ENCODE data around the gene PLA2G12B.
"Not testable (repeated sequence)": the region's sequence is repeated elsewhere in the genome, so short reads cannot be mapped to it uniquely, and the experiment has no call there.

PLA2G12B gene

DNA sequence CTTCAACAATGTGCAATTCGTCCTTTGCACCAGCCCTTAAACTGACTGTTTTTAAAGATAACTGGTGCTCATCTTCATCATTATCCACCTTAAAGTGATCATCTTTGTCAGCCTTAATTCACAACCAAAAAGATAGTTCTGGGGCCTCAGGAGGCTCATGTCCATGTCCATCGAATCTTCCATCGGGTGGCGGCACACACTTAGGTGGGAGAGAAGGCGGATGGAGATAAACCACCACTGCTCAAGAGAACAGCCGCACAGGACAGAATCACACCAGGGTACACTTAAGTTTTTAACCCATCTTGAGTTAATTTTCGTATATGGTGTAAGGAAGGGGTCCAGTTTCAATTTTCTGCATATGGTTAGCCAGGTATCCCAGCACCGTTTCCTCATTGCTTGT lies 36.3 kb downstream of the PLA2G12B start:
- H3K27ac ChIP-seq = no peak overlapping the region
- H3K9me3 ChIP-seq (ENCODE audit: severe bottlenecking) = peaks cover 11% of the 10 kb centered on the region
- no peaks in the 10 kb centered on the region for H3K27me3 ChIP-seq (ENCODE audit: insufficient read depth, low read depth, severe bottlenecking)
- H3K4me3 ChIP-seq (ENCODE audit: low read depth, low read length) = no peak overlapping the region
- no peaks in the 10 kb centered on the region for H3K36me3 ChIP-seq
- no peak for DNase-seq
- TF ChIP-seq, protein P1, sequence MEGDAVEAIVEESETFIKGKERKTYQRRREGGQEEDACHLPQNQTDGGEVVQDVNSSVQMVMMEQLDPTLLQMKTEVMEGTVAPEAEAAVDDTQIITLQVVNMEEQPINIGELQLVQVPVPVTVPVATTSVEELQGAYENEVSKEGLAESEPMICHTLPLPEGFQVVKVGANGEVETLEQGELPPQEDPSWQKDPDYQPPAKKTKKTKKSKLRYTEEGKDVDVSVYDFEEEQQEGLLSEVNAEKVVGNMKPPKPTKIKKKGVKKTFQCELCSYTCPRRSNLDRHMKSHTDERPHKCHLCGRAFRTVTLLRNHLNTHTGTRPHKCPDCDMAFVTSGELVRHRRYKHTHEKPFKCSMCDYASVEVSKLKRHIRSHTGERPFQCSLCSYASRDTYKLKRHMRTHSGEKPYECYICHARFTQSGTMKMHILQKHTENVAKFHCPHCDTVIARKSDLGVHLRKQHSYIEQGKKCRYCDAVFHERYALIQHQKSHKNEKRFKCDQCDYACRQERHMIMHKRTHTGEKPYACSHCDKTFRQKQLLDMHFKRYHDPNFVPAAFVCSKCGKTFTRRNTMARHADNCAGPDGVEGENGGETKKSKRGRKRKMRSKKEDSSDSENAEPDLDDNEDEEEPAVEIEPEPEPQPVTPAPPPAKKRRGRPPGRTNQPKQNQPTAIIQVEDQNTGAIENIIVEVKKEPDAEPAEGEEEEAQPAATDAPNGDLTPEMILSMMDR (IDR thresholded peaks at IDR 0.05; ENCODE audit: low read depth, low read length) = no peak

DNA sequence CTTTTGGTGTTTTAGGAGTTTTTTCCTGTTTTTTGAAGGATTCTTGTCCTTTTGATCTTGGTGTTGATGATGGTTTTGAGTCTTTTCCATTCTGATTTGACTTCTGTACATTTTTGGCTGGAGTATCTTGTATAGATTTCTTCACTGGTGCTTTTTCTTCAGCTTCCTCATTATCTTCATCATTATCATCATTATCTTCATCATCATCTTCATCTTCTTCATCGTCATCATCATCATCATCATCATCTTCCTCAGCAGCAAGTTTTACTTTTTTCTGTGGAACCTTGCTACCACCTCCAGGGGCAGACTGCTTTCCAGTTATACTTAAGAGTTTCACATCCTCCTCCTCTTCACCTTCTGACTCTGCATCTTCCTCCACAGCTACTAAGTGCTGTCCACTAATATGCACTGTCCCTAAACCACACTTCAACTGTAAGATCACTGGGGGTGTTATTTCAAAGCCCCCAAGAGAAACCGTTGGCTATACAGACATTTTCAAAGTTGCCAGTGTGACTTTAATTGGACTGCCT lies 36.7 kb downstream of the PLA2G12B start:
- H3K9me3 ChIP-seq (ENCODE audit: severe bottlenecking) = peaks cover 11% of the 10 kb centered on the region
- H3K36me3 ChIP-seq; H3K27ac ChIP-seq; H3K27me3 ChIP-seq (ENCODE audit: insufficient read depth, low read depth, severe bottlenecking); H3K4me3 ChIP-seq (ENCODE audit: low read depth, low read length); DNase-seq: not testable (repeated sequence)

DNA sequence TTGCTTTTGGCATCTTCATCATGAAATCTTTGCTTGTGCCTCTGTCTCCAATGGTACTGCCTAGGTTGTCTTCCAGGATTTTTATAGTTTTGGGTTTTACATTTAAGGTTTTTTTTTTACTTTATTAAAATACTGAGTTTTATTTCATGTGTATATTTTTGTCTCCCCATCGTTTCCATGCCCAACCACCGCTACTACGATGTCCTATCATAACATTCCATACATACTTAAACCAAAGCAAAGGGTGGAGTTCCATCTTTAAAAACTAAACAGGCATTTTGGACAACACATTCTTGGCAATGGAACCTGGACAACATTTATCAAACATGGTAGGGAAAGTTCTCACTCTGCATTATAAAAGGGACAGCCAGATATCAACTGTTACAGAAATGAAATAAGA lies 37.4 kb downstream of the PLA2G12B start:
- H3K4me3 ChIP-seq (ENCODE audit: low read depth, low read length); H3K27me3 ChIP-seq (ENCODE audit: insufficient read depth, low read depth, severe bottlenecking); H3K27ac ChIP-seq; H3K36me3 ChIP-seq; DNase-seq: not testable (repeated sequence)
- peaks cover 11% of the 10 kb centered on the region for H3K9me3 ChIP-seq (ENCODE audit: severe bottlenecking)

DNA sequence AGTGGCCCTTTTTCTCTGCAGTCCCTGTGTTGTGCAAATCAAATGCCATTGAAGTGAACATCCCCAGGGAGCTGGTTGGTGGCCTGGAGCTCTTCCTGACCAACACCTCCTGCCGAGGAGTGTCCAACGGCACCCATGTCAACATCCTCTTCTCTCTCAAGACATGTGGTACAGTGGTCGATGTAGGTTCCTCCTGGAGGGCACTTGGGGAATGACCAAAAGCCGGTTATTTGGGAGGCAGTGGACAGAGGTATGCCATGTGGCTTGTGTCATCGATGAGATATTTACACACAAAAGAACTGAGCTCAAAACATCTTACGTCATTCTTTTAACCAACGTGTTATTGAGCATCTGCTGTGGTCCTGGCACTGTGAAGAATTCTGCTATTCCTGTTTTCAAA lies 41.3 kb downstream of the PLA2G12B start:
- TF ChIP-seq, protein P1 (IDR thresholded peaks at IDR 0.05; ENCODE audit: low read depth, low read length) = no peak
- Histone ChIP-seq H3K27ac (no peak overlapping the region), H3K4me3 (ENCODE audit: low read depth, low read length) (no peak overlapping the region), H3K27me3 (ENCODE audit: insufficient read depth, low read depth, severe bottlenecking) (no peaks in the 10 kb centered on the region), H3K36me3 (no peaks in the 10 kb centered on the region), H3K9me3 (ENCODE audit: severe bottlenecking) (no peaks in the 10 kb centered on the region)
- DNase-seq = no peak

DNA sequence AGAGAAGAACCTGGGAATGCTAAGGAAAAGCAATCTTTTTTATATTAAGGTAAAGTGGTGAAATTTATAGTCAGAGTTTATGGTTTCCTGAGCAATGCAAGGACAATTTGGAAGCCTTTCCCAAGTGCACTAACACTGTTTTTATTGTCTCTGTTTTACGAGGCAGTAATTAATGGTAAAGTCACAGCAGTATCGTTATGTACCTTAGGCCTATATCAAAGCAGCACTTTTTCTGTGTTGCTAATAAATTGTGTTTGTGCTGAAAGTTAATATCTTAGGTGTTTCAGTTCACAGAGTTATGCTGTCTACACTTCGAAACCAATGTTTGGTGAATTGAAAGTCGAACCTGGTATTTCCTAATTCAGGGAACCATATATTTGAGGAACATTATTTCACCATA lies 41.9 kb downstream of the PLA2G12B start:
- Histone ChIP-seq H3K4me3 (ENCODE audit: low read depth, low read length) (no peak overlapping the region), H3K27me3 (ENCODE audit: insufficient read depth, low read depth, severe bottlenecking) (no peaks in the 10 kb centered on the region), H3K36me3 (no peaks in the 10 kb centered on the region), H3K27ac (no peak overlapping the region), H3K9me3 (ENCODE audit: severe bottlenecking) (no peaks in the 10 kb centered on the region)
- TF ChIP-seq, protein P1 (IDR thresholded peaks at IDR 0.05; ENCODE audit: low read depth, low read length) = no peak
- no peak for DNase-seq

DNA sequence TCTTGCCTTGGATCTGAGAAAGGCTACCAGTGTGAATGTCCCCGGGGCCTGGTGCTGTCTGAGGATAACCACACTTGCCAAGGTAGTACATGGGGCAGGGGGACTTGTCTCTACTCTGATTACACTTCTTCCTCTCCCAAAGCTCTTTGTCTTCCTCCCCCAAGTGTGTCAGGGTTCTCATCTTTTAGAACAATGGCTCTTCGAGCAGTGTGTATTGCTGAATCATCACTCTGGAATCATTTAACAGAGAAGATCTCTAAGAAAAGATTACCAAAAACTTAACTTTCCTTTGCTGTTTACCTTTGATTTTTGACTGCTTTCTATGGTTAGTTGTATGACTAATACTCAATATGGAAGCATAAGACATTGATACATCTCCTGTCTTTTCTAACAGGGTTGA lies 42.8 kb downstream of the PLA2G12B start:
- H3K9me3 ChIP-seq (ENCODE audit: severe bottlenecking) = no peaks in the 10 kb centered on the region
- no peak for DNase-seq
- no peak overlapping the region for H3K4me3 ChIP-seq (ENCODE audit: low read depth, low read length)
- H3K36me3 ChIP-seq = no peaks in the 10 kb centered on the region
- H3K27me3 ChIP-seq (ENCODE audit: insufficient read depth, low read depth, severe bottlenecking) = no peaks in the 10 kb centered on the region
- H3K27ac ChIP-seq = no peak overlapping the region
- TF ChIP-seq, protein P1 (IDR thresholded peaks at IDR 0.05; ENCODE audit: low read depth, low read length) = no peak

DNA sequence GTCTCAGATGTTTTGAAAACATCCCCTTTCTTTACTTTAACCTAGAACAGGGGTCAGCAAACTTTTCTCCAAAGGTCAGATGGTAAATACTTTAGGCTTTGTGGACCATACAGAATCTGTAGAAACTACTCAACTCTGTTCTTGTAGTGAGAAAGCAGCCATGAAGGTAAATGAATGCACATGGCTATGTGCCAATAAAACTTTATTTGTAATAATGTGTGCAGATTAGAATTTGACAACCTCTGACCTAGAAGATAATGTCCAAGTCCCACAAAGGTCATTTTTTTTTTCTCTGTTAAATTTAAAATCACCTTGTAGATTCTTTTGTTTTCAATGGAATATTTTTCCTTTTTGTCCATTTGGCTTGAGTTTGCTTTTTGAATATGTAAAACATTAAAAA lies 43.9 kb downstream of the PLA2G12B start:
- no peaks in the 10 kb centered on the region for H3K36me3 ChIP-seq
- DNase-seq = no peak
- TF ChIP-seq, protein P1 (IDR thresholded peaks at IDR 0.05; ENCODE audit: low read depth, low read length) = no peak
- H3K27me3 ChIP-seq (ENCODE audit: insufficient read depth, low read depth, severe bottlenecking) = no peaks in the 10 kb centered on the region
- H3K4me3 ChIP-seq (ENCODE audit: low read depth, low read length) = no peak overlapping the region
- no peak overlapping the region for H3K27ac ChIP-seq
- H3K9me3 ChIP-seq (ENCODE audit: severe bottlenecking) = no peaks in the 10 kb centered on the region

Measured in WERI-Rb-1 (cell line).